Astrocyte (in vitro differentiated cells and primary cell): ENCODE measurements around the gene SIGLEC12. TPM values are rescaled to one million over a fixed set of nuclear protein-coding genes. Genes with fewer than 3 reads are reported as not detected.

Experiments used
- DNase-seq: peaks from one replicate; pipeline ENCODE4 v3.0.0-alpha.2; 2010; ENCODE audit warnings: low read depth
- FAIRE-seq: peaks from 2 replicates; lab custom pipeline; 2011; peaks lifted over from hg19 to GRCh38; lab: Jason Lieb, UNC
- H2AFZ ChIP-seq: 2 replicates; pipeline ENCODE4 v1.6.0; 2012; ENCODE audit warnings: low read depth, low read length, inconsistent platforms
- H3K27ac ChIP-seq: 2 replicates; pipeline ENCODE4 v1.5.1; 2011; ENCODE audit warnings: low read depth, low read length, inconsistent platforms
- H3K27me3 ChIP-seq: 2 replicates; pipeline ENCODE4 v1.6.0; 2011; ENCODE audit warnings: low read length, inconsistent platforms; ENCODE audit not compliant: insufficient read depth
- H3K36me3 ChIP-seq: 2 replicates; pipeline ENCODE4 v1.5.1; 2011; ENCODE audit warnings: low read length, inconsistent platforms; ENCODE audit not compliant: insufficient read depth
- H3K4me1 ChIP-seq: 2 replicates; pipeline ENCODE4 v1.5.1; 2011; ENCODE audit warnings: low read length, inconsistent platforms; ENCODE audit not compliant: insufficient read depth
- H3K4me2 ChIP-seq: 2 replicates; pipeline ENCODE4 v1.6.0; 2012; ENCODE audit warnings: low read length, inconsistent platforms
- H3K4me3 ChIP-seq: 2 replicates; pipeline ENCODE4 v1.5.1; 2011; ENCODE audit warnings: low read depth, mild to moderate bottlenecking, low read length, inconsistent platforms; ENCODE audit not compliant: insufficient read depth
- H3K79me2 ChIP-seq: 2 replicates; pipeline ENCODE4 v1.6.0; 2012; ENCODE audit warnings: mild to moderate bottlenecking, low read length, inconsistent platforms; ENCODE audit not compliant: insufficient read depth
- H3K9ac ChIP-seq: 2 replicates; pipeline ENCODE4 v1.6.0; 2012; ENCODE audit warnings: mild to moderate bottlenecking, low read length, inconsistent platforms
- H3K9me3 ChIP-seq: 2 replicates; pipeline ENCODE4 v1.5.1; 2012; ENCODE audit warnings: low read depth, mild to moderate bottlenecking, low read length, inconsistent platforms; ENCODE audit not compliant: insufficient read depth
- H4K20me1 ChIP-seq: 2 replicates; pipeline ENCODE4 v1.6.0; 2012; ENCODE audit warnings: low read length, inconsistent platforms; ENCODE audit not compliant: insufficient read depth
- H3K27ac Mint-ChIP-seq: one replicate; pipeline ENCODE4 v1.8.0; 2021; ENCODE audit warnings: mild to moderate bottlenecking, mixed read lengths; ENCODE audit not compliant: unreplicated experiment
- H3K27me3 Mint-ChIP-seq: one replicate; pipeline ENCODE4 v1.8.0; 2021; ENCODE audit warnings: low read depth, mixed read lengths; ENCODE audit not compliant: unreplicated experiment
- H3K36me3 Mint-ChIP-seq: one replicate; pipeline ENCODE4 v1.8.0; 2021; ENCODE audit warnings: low read depth, mixed read lengths; ENCODE audit not compliant: unreplicated experiment
- H3K4me1 Mint-ChIP-seq: one replicate; pipeline ENCODE4 v1.8.0; 2021; ENCODE audit warnings: low read depth, mixed read lengths; ENCODE audit not compliant: unreplicated experiment
- H3K4me3 Mint-ChIP-seq: one replicate; pipeline ENCODE4 v1.8.0; 2021; ENCODE audit warnings: mild to moderate bottlenecking, moderate library complexity, mixed read lengths; ENCODE audit not compliant: unreplicated experiment
- H3K9me3 Mint-ChIP-seq: one replicate; pipeline ENCODE4 v1.8.0; 2021; ENCODE audit warnings: mild to moderate bottlenecking, mixed read lengths; ENCODE audit not compliant: unreplicated experiment
- EZH2 ChIP-seq: IDR thresholded peaks from 2 replicates; pipeline ENCODE4 v1.6.1; 2012; ENCODE audit warnings: mild to moderate bottlenecking, low read length, inconsistent platforms; ENCODE audit not compliant: insufficient read depth
- total RNA-seq: library from RNA; stranded (reverse); gene quantifications from 2 replicates; pipeline ENCODE4 v1.2.1, GENCODE V29; 2021
- TF ChIP-seq, protein P1 (sequence below): IDR thresholded peaks from 2 replicates; pipeline ENCODE4 v1.5.1; 2011; ENCODE audit warnings: low read depth, mild to moderate bottlenecking, inconsistent platforms, low read length, moderate library complexity; ENCODE audit not compliant: insufficient read depth

SIGLEC12 gene
- total RNA-seq, 1 donor from 2014 or later, result not detected

DNA sequence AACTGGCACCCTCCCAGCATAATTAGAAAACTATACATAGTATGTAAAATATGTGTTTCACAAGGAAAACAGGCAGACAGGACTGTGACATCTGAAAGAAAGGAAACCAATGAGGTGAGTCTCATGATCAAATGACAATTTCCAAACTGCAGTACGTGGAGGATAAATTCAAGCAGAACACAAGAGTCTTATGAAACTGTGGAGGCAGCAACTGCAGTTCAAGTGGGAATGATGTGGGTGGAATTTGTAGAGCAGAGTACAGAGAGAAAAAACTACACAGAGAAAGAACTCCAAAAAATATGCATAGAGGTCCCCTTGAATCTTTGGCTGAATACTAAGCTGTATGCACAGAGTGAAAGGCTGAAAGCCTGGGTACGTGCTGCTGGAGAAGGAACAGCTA lies 20.2 kb upstream of the SIGLEC12 start:
- no peaks in the 10 kb centered on the region for H3K4me1 Mint-ChIP-seq
- H4K20me1 ChIP-seq, result no peaks in the 10 kb centered on the region

DNA sequence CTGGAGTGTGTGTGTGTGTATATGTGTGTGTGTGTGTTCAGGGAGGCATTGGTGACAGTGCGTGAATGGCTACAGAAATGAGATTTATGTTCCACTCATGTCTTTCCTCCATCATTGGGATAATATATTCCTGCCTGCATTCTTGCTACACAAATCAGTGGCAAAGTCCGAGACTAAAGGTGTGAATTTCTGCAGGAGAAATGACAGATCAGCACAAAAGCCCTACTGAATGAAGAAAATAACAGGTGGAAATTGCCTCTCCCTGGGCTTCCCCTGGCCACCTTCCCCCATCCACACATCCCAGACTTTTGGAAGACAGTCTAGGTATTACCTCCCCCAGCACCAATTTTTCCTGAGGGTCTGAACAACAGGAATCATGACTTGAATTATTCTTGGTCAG lies 19.8 kb upstream of the SIGLEC12 start:
- Histone ChIP-seq H4K20me1 (no peaks in the 10 kb centered on the region), H3K9me3 (no peaks in the 10 kb centered on the region), H3K4me3 (no peak overlapping the region), H3K27me3 (no peaks in the 10 kb centered on the region), H3K36me3 (no peaks in the 10 kb centered on the region), H3K4me1 (no peaks in the 10 kb centered on the region), H3K4me2 (no peak overlapping the region), H2AFZ (no peak overlapping the region), H3K79me2 (no peaks in the 10 kb centered on the region), H3K9ac (no peak overlapping the region), H3K27ac (no peak overlapping the region)
- TF ChIP-seq, protein P1, sequence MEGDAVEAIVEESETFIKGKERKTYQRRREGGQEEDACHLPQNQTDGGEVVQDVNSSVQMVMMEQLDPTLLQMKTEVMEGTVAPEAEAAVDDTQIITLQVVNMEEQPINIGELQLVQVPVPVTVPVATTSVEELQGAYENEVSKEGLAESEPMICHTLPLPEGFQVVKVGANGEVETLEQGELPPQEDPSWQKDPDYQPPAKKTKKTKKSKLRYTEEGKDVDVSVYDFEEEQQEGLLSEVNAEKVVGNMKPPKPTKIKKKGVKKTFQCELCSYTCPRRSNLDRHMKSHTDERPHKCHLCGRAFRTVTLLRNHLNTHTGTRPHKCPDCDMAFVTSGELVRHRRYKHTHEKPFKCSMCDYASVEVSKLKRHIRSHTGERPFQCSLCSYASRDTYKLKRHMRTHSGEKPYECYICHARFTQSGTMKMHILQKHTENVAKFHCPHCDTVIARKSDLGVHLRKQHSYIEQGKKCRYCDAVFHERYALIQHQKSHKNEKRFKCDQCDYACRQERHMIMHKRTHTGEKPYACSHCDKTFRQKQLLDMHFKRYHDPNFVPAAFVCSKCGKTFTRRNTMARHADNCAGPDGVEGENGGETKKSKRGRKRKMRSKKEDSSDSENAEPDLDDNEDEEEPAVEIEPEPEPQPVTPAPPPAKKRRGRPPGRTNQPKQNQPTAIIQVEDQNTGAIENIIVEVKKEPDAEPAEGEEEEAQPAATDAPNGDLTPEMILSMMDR, result no peak
- TF ChIP-seq EZH2, result no peak
- no peak for DNase-seq
- peaks cover 2% of the 10 kb centered on the region for H3K27me3 Mint-ChIP-seq
- H3K36me3 Mint-ChIP-seq, result no peaks in the 10 kb centered on the region
- H3K9me3 Mint-ChIP-seq, result peaks cover 9% of the 10 kb centered on the region
- no peaks in the 10 kb centered on the region for H3K4me1 Mint-ChIP-seq
- no peak overlapping the region for H3K4me3 Mint-ChIP-seq
- no peak for FAIRE-seq
- H3K27ac Mint-ChIP-seq, result no peak overlapping the region

More for the DNA sequence above, 20.2 kb upstream of the SIGLEC12 start:
- no peak for FAIRE-seq
- peaks cover 2% of the 10 kb centered on the region for H3K27me3 Mint-ChIP-seq
- no peak overlapping the region for H2AFZ ChIP-seq
- H3K9me3 Mint-ChIP-seq, result peaks cover 7% of the 10 kb centered on the region
- H3K27ac ChIP-seq, result no peak overlapping the region
- no peak overlapping the region for H3K4me2 ChIP-seq
- no peak overlapping the region for H3K4me3 ChIP-seq
- no peaks in the 10 kb centered on the region for H3K9me3 ChIP-seq
- H3K9ac ChIP-seq, result no peak overlapping the region
- TF ChIP-seq, protein P1, result no peak
- TF ChIP-seq EZH2, result no peak
- no peak overlapping the region for H3K27ac Mint-ChIP-seq
- no peaks in the 10 kb centered on the region for H3K36me3 Mint-ChIP-seq
- H3K79me2 ChIP-seq, result no peaks in the 10 kb centered on the region
- no peaks in the 10 kb centered on the region for H3K4me1 ChIP-seq
- H3K4me3 Mint-ChIP-seq, result no peak overlapping the region
- H3K36me3 ChIP-seq, result no peaks in the 10 kb centered on the region
- no peaks in the 10 kb centered on the region for H3K27me3 ChIP-seq
- DNase-seq, result no peak

DNA sequence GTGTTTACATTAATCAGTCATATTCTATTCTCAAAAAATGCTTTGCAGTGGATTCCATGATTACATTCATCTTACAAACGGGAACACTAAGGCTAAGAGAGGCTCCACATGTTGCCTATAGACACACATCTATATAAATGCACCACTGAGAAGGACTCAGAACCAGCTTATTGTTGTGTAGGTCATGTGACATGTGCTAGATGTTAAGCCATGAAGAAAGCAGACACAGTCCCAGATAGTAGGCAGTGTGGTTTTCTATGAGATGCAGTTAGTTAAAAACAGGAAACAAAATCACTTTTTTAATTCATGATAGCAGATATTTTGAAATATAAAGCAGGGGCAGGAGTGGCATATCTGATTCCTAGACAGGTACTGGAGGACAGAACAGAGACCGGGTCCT lies 19.1 kb upstream of the SIGLEC12 start:
- Histone ChIP-seq H3K79me2 (no peaks in the 10 kb centered on the region), H3K27me3 (no peaks in the 10 kb centered on the region), H3K4me2 (no peak overlapping the region), H3K9me3 (no peaks in the 10 kb centered on the region), H2AFZ (no peak overlapping the region), H4K20me1 (no peaks in the 10 kb centered on the region), H3K27ac (no peak overlapping the region), H3K4me1 (no peaks in the 10 kb centered on the region), H3K36me3 (no peaks in the 10 kb centered on the region), H3K4me3 (no peak overlapping the region), H3K9ac (no peak overlapping the region)
- Mint-ChIP-seq H3K4me1 (no peaks in the 10 kb centered on the region), H3K27me3 (peaks cover 2% of the 10 kb centered on the region), H3K36me3 (no peaks in the 10 kb centered on the region), H3K27ac (no peak overlapping the region), H3K4me3 (no peak overlapping the region), H3K9me3 (peaks cover 9% of the 10 kb centered on the region)
- no peak for FAIRE-seq
- TF ChIP-seq, protein P1, result no peak
- TF ChIP-seq EZH2, result no peak
- DNase-seq, result no peak
